BE2C (cell line): ENCODE data around the gene GALNS.

Experiments
- DNase-seq: peaks from one replicate; pipeline ENCODE4 v3.0.0-alpha.2; 2020
- H3K27me3 ChIP-seq: fragments of 250-450 bp; sonication (Bioruptor Pico); 2 replicates; pipeline ENCODE4 v1.5.1; 2020; ENCODE audit warnings: mild to moderate bottlenecking
- H3K36me3 ChIP-seq: fragments of 250-450 bp; sonication (Bioruptor Pico); 2 replicates; pipeline ENCODE4 v1.5.1; 2020; ENCODE audit warnings: mild to moderate bottlenecking
- H3K4me1 ChIP-seq: fragments of 250-450 bp; sonication (Bioruptor Pico); 2 replicates; pipeline ENCODE4 v1.5.1; 2020
- H3K4me3 ChIP-seq: 2 replicates; pipeline ENCODE4 v1.5.1; 2011; ENCODE audit warnings: low read depth, low read length
- H3K9me3 ChIP-seq: fragments of 250-450 bp; sonication (Bioruptor Pico); 2 replicates; pipeline ENCODE4 v1.5.1; 2020
- TF ChIP-seq, protein P1 (sequence below): IDR thresholded peaks from 2 replicates; pipeline ENCODE4 v1.5.1; 2012; ENCODE audit warnings: mild to moderate bottlenecking, low read depth, low read length

Gene GALNS

GRCh38 chr16:88881675-88882357 is 25.1 kb upstream of the GALNS start:
- Histone ChIP-seq H3K4me1 (no peaks in the 10 kb centered on the region), H3K36me3 (no peaks in the 10 kb centered on the region), H3K27me3 (peaks cover 57% of the 10 kb centered on the region), H3K9me3 (no peaks in the 10 kb centered on the region), H3K4me3 (no peak overlapping the region)
- TF ChIP-seq, protein P1, sequence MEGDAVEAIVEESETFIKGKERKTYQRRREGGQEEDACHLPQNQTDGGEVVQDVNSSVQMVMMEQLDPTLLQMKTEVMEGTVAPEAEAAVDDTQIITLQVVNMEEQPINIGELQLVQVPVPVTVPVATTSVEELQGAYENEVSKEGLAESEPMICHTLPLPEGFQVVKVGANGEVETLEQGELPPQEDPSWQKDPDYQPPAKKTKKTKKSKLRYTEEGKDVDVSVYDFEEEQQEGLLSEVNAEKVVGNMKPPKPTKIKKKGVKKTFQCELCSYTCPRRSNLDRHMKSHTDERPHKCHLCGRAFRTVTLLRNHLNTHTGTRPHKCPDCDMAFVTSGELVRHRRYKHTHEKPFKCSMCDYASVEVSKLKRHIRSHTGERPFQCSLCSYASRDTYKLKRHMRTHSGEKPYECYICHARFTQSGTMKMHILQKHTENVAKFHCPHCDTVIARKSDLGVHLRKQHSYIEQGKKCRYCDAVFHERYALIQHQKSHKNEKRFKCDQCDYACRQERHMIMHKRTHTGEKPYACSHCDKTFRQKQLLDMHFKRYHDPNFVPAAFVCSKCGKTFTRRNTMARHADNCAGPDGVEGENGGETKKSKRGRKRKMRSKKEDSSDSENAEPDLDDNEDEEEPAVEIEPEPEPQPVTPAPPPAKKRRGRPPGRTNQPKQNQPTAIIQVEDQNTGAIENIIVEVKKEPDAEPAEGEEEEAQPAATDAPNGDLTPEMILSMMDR = no peak
- no peak for DNase-seq

- peaks cover 64% of the 10 kb centered on the region for H3K27me3 ChIP-seq
- H3K36me3 ChIP-seq = no peaks in the 10 kb centered on the region
- H3K4me1 ChIP-seq = no peaks in the 10 kb centered on the region
- no peak for DNase-seq
- no peaks in the 10 kb centered on the region for H3K9me3 ChIP-seq
- no peak overlapping the region for H3K4me3 ChIP-seq
- TF ChIP-seq, protein P1 = no peak
These were observed 24.4 kb upstream of the GALNS start for GRCh38 chr16:88881007-88881615.

DNA sequence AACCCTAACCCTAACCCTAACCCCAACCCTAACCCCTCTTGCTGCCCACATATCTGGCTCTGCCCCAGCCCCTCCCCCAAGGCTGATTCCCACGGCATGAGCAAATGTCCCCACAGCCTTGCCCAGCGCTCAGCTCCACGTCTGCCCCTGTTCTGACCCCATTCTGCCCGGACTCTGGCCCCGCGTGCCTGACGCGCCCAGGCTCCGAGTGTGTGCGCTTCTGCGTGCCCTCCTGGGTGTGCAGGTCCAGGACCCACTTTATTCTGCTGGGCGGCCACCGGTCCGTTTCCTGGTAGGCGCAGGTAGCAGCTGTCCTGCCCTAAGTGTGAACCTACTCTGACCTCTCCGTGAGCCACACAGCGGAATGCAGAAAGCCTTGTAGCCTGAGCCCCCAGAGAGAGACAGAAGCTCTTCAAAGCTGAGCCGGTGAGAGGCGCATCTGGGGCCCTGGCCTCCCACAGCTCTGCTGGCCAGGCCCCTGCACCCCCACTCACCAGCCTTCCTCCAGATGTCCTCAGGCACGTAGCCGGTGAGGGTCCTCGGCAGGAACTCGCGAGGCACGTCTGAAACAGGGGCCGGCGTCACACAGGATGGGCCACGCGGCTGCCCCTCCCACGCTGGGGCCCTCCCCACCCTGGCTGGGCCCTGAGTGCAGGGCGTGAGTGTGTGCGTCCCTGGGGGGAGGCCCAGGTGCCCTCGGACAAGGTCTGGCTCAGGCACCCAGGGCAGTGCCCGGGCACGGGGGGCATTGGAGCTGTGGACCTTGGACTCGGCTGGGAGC is 23.7 kb upstream of the GALNS start:
- TF ChIP-seq, protein P1 = no peak
- Histone ChIP-seq H3K9me3 (no peaks in the 10 kb centered on the region), H3K4me3 (no peak overlapping the region), H3K36me3 (no peaks in the 10 kb centered on the region), H3K4me1 (no peaks in the 10 kb centered on the region), H3K27me3 (peaks cover 71% of the 10 kb centered on the region)
- DNase-seq = no peak

DNA sequence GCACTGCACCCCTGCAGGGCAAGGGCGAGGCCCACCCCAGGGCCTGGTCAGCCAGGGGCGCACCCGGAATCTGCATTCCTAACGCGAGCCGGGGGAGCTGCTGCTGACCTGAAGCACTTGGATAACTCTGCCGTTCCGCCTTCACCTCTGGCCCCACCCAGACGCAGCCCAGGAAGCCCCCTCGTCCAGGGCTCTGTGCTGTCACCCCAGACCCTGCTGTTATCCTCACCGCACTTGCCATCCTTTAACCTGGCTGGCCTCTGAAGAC is 23.0 kb upstream of the GALNS start:
- Histone ChIP-seq H3K9me3 (no peaks in the 10 kb centered on the region), H3K27me3 (peaks cover 78% of the 10 kb centered on the region), H3K4me3 (no peak overlapping the region), H3K36me3 (no peaks in the 10 kb centered on the region), H3K4me1 (no peaks in the 10 kb centered on the region)
- TF ChIP-seq, protein P1 = no peak
- DNase-seq = no peak

GRCh38 chr16:88878967-88879787 is 22.4 kb upstream of the GALNS start:
- no peaks in the 10 kb centered on the region for H3K36me3 ChIP-seq
- no peak for DNase-seq
- H3K4me1 ChIP-seq = no peaks in the 10 kb centered on the region
- H3K9me3 ChIP-seq = no peaks in the 10 kb centered on the region
- peaks cover 83% of the 10 kb centered on the region for H3K27me3 ChIP-seq
- TF ChIP-seq, protein P1 = no peak
- H3K4me3 ChIP-seq = no peak overlapping the region
